MCF 10A (cell line): ENCODE data around the gene VPS13C. TPM values are rescaled to one million over a fixed set of nuclear protein-coding genes. Genes with fewer than 3 reads are reported as not detected.
A peak's percentile ranks its signal among the peaks of the same experiment; 100 is the strongest.

Experiments
- BruUV-seq: library from RNA; stranded (reverse); fragments of 400-500 nt; replicated peaks from 2 replicates; lab custom pipeline; 2021; lab: Mats Ljungman, UMichigan
- CTCF ChIA-PET: fragments of 300-600 bp; sonication (Branson Sonifier 250); formaldehyde crosslinking; extraction: SDS; loops from one replicate; lab custom pipeline; 2021; ENCODE audit warnings: antibody characterized with exemption, inconsistent platforms; lab: Yijun Ruan, JAX
- POLR2A ChIA-PET: fragments of 300-600, 350-650 bp; sonication (Branson Sonifier 250); formaldehyde crosslinking; extraction: SDS; loops from one replicate; lab custom pipeline; 2020; ENCODE audit warnings: antibody characterized with exemption, inconsistent platforms; lab: Yijun Ruan, JAX
- DNase-seq: peaks from one replicate; pipeline ENCODE4 v3.0.0-alpha.2; 2018; ENCODE audit not compliant: unreplicated experiment
- H3K27ac Mint-ChIP-seq: one replicate; pipeline ENCODE4 v1.8.0; 2022; ENCODE audit warnings: mild to moderate bottlenecking, low read depth, mixed read lengths; ENCODE audit not compliant: unreplicated experiment
- H3K27me3 Mint-ChIP-seq: one replicate; pipeline ENCODE4 v1.8.0; 2022; ENCODE audit warnings: mixed read lengths; ENCODE audit not compliant: insufficient read depth, unreplicated experiment
- H3K36me3 Mint-ChIP-seq: one replicate; pipeline ENCODE4 v1.8.0; 2022; ENCODE audit warnings: mild to moderate bottlenecking, moderate library complexity, mixed read lengths; ENCODE audit not compliant: insufficient read depth, unreplicated experiment
- H3K4me1 Mint-ChIP-seq: one replicate; pipeline ENCODE4 v1.8.0; 2022; ENCODE audit warnings: mixed read lengths; ENCODE audit not compliant: insufficient read depth, unreplicated experiment
- H3K4me3 Mint-ChIP-seq: one replicate; pipeline ENCODE4 v1.8.0; 2022; ENCODE audit warnings: mild to moderate bottlenecking, moderate library complexity, mixed read lengths; ENCODE audit not compliant: unreplicated experiment
- H3K9me3 Mint-ChIP-seq: one replicate; pipeline ENCODE4 v1.8.0; 2022; ENCODE audit warnings: mixed read lengths; ENCODE audit not compliant: unreplicated experiment
- intact Hi-C: fragments of 100-400 bp; cut with micrococcal nuclease; formaldehyde crosslinking; loops from 2 replicates; pipeline ENCODE4 v1.14.1; 2022
- total RNA-seq: library from RNA; stranded (reverse); gene quantifications from 2 replicates; pipeline ENCODE4 v1.2.3, GENCODE V29; 2022
- TF ChIP-seq, protein P1 (sequence below): fragments of 200-600 bp; IDR thresholded peaks from one replicate; pipeline ENCODE4 v1.8.0; 2022; ENCODE audit warnings: antibody characterized with exemption, mild to moderate bottlenecking; ENCODE audit not compliant: unreplicated experiment

Gene VPS13C
- total RNA-seq, 1 experiment from 2014 or later, result 47.4 TPM

- ChIA-PET POLR2A (interaction anchor here (1.0 kb wide), 1 partner anchor 37 kb away, joined by 3 read pairs; no protein-coding TSS in a partner anchor), CTCF (no interaction called here)
- H3K9me3 Mint-ChIP-seq, result no peaks in the 10 kb centered on the region
- TF ChIP-seq, protein P1, sequence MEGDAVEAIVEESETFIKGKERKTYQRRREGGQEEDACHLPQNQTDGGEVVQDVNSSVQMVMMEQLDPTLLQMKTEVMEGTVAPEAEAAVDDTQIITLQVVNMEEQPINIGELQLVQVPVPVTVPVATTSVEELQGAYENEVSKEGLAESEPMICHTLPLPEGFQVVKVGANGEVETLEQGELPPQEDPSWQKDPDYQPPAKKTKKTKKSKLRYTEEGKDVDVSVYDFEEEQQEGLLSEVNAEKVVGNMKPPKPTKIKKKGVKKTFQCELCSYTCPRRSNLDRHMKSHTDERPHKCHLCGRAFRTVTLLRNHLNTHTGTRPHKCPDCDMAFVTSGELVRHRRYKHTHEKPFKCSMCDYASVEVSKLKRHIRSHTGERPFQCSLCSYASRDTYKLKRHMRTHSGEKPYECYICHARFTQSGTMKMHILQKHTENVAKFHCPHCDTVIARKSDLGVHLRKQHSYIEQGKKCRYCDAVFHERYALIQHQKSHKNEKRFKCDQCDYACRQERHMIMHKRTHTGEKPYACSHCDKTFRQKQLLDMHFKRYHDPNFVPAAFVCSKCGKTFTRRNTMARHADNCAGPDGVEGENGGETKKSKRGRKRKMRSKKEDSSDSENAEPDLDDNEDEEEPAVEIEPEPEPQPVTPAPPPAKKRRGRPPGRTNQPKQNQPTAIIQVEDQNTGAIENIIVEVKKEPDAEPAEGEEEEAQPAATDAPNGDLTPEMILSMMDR, result no peak
- H3K36me3 Mint-ChIP-seq, result peaks cover 46% of the 10 kb centered on the region
- intact Hi-C loops, result no loop called here
- H3K27me3 Mint-ChIP-seq, result no peaks in the 10 kb centered on the region
- no peak overlapping the region for H3K4me3 Mint-ChIP-seq
- no peaks in the 10 kb centered on the region for H3K4me1 Mint-ChIP-seq
- H3K27ac Mint-ChIP-seq, result no peak overlapping the region
- no TSS peak for BruUV-seq
- no peak for DNase-seq
These were observed 72.4 kb downstream of the VPS13C start for GRCh38 chr15:61987824-61988223.

- peak; percentile 34 for DNase-seq
- ChIA-PET CTCF (interaction anchor here (0.7 to 2.5 kb wide), 3 partner anchors 78 to 324 kb away, joined by 3 to 5 read pairs (median 3); partner anchors contain the start of gene VPS13C), POLR2A (interaction anchor here (0.6 to 1.3 kb wide), 4 partner anchors 10 to 673 kb away, joined by 3 read pairs; no protein-coding TSS in a partner anchor)
- Mint-ChIP-seq H3K4me3 (no peak overlapping the region), H3K36me3 (peaks cover 67% of the 10 kb centered on the region), H3K4me1 (no peaks in the 10 kb centered on the region), H3K27me3 (no peaks in the 10 kb centered on the region), H3K27ac (no peak overlapping the region), H3K9me3 (no peaks in the 10 kb centered on the region)
- BruUV-seq, result no TSS peak
- TF ChIP-seq, protein P1, result no peak
- intact Hi-C loops, result no loop called here
These were observed 77.2 kb downstream of the VPS13C start for GRCh38 chr15:61983081-61983480.

GRCh38 chr15:61978225-61978624 is 82.0 kb downstream of the VPS13C start:
- Mint-ChIP-seq H3K4me3 (no peak overlapping the region), H3K4me1 (peaks cover 7% of the 10 kb centered on the region), H3K27me3 (no peaks in the 10 kb centered on the region), H3K9me3 (no peaks in the 10 kb centered on the region), H3K27ac (no peak overlapping the region), H3K36me3 (peaks cover 52% of the 10 kb centered on the region)
- ChIA-PET CTCF (no interaction called here), POLR2A (no interaction called here)
- TF ChIP-seq, protein P1, result no peak
- no peak for DNase-seq
- BruUV-seq, result no TSS peak
- intact Hi-C loops, result no loop called here

DNA sequence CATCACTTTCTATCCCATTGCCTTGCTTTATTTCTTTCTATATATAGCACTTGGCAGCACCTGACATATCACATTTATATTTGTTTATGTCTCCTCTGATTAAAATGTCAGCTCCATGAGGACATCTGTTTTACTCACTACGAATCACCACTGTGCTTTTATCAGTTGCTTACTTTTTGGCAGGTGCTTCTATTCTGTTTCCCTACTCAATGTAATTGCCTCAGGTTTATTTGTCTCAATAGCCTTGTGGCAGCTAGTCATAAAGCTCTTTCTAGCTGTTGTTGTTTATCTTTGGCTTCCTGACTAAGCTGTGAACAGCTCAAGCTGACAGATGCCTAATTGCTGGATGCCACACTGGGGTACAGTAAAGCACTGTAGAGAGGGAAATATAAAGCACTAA is 85.5 kb downstream of the VPS13C start:
- CTCF ChIA-PET, result interaction anchor here (0.6 kb wide), 2 partner anchors 346 to 740 kb away, joined by 3 read pairs; no protein-coding TSS in a partner anchor
- DNase-seq, result peak; percentile 4
- no peak overlapping the region for H3K27ac Mint-ChIP-seq
- no TSS peak for BruUV-seq
- H3K27me3 Mint-ChIP-seq, result no peaks in the 10 kb centered on the region
- POLR2A ChIA-PET, result interaction anchor here (1.0 kb wide), 2 partner anchors 84 to 332 kb away, joined by 3 read pairs; no protein-coding TSS in a partner anchor
- H3K36me3 Mint-ChIP-seq, result peaks cover 56% of the 10 kb centered on the region
- H3K4me1 Mint-ChIP-seq, result peaks cover 7% of the 10 kb centered on the region
- intact Hi-C loops, result no loop called here
- no peak overlapping the region for H3K4me3 Mint-ChIP-seq
- no peaks in the 10 kb centered on the region for H3K9me3 Mint-ChIP-seq
- TF ChIP-seq, protein P1, result no peak
